ENCODE results near the gene MTFR1L. TPM values are rescaled to one million over a fixed set of nuclear protein-coding genes. Genes with fewer than 3 reads are reported as not detected.

MTFR1L gene
- polyA plus RNA-seq, 1 donor (not counting 4 experiments of a cell fraction or from before 2014, with no cell fraction given): 31.6 TPM

DNA sequence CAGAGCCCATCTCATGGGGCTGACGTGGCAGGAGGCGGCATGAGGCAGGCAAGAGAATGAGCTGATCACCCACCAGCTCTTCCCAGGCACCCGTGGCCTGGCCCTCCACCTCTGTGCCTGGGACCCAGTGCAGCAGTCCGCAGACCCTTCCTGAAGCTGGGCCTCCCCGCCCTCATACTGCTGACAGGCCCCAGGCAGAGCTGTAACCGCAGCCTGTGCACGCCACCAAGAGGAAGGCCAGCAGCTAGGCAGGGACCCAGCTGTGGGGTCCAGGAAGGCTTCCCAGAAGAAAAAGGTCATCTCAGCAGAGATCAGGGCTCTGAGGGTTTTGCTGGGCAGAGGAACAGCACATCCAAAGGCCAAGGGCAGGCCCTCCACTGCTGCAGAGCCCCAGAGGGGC lies 9.8 kb upstream of the MTFR1L start:
- Histone ChIP-seq H3K27me3 (ENCODE audit: control insufficient read depth, extremely low read depth, insufficient read depth, low read length) (no peaks in the 10 kb centered on the region), H3K36me3 (ENCODE audit: control insufficient read depth in 2 of 2, extremely low read depth in 1 of 2, insufficient read depth in 2 of 2, low read length in 2 of 2) (peaks cover 24 to 32% of the 10 kb centered on the region in 2 experiments), H2AFZ (ENCODE audit: control insufficient read depth, low read length) (no peak overlapping the region), H4K20me1 (ENCODE audit: control insufficient read depth, extremely low read depth, insufficient read depth, low read length) (no peaks in the 10 kb centered on the region), H3K79me2 (ENCODE audit: control insufficient read depth, insufficient read depth, low read length) (no peaks in the 10 kb centered on the region), H3K9me3 (ENCODE audit: control insufficient read depth, low read depth, low read length) (no peaks in the 10 kb centered on the region), H3K4me2 (ENCODE audit: control insufficient read depth, extremely low read depth, insufficient read depth, low read depth, low read length) (no peak overlapping the region), H3K9ac (ENCODE audit: control insufficient read depth, extremely low read depth, insufficient read depth, low read length) (no peak overlapping the region), H3K4me3 (ENCODE audit: control insufficient read depth in 2 of 3, extremely low read depth in 1 of 3, insufficient read depth in 2 of 3, low read depth in 1 of 3, low read length in 3 of 3) (no peak overlapping the region), H3K9me1 (ENCODE audit: control insufficient read depth, extremely low read depth, insufficient read depth, low read length) (no peaks in the 10 kb centered on the region), H3K27ac (ENCODE audit: control insufficient read depth, insufficient read depth, low read length) (no peak overlapping the region), H3K4me1 (ENCODE audit: control insufficient read depth, extremely low read depth, insufficient read depth, low read length) (no peaks in the 10 kb centered on the region)
- TF ChIP-seq, protein P1, sequence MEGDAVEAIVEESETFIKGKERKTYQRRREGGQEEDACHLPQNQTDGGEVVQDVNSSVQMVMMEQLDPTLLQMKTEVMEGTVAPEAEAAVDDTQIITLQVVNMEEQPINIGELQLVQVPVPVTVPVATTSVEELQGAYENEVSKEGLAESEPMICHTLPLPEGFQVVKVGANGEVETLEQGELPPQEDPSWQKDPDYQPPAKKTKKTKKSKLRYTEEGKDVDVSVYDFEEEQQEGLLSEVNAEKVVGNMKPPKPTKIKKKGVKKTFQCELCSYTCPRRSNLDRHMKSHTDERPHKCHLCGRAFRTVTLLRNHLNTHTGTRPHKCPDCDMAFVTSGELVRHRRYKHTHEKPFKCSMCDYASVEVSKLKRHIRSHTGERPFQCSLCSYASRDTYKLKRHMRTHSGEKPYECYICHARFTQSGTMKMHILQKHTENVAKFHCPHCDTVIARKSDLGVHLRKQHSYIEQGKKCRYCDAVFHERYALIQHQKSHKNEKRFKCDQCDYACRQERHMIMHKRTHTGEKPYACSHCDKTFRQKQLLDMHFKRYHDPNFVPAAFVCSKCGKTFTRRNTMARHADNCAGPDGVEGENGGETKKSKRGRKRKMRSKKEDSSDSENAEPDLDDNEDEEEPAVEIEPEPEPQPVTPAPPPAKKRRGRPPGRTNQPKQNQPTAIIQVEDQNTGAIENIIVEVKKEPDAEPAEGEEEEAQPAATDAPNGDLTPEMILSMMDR (optimal IDR thresholded peaks at IDR 0.05 in 1 of 3, IDR thresholded peaks at IDR 0.05 in 1 of 3, conservative IDR thresholded peaks at IDR 0.05 in 1 of 3; ENCODE audit: extremely low read depth in 1 of 3, insufficient read depth in 2 of 3, low read length in 3 of 3): no peak
- no peak for TF ChIP-seq EZH2 (IDR thresholded peaks at IDR 0.05; ENCODE audit: low read length)
- dilution Hi-C loops (cut with MboI; ENCODE audit: extremely low pct_ligation_motif_present, low sequenced_read_pairs): no loop called here
- no peak for FAIRE-seq
- no peak for DNase-seq (ENCODE audit: low read depth, low spot score)

DNA sequence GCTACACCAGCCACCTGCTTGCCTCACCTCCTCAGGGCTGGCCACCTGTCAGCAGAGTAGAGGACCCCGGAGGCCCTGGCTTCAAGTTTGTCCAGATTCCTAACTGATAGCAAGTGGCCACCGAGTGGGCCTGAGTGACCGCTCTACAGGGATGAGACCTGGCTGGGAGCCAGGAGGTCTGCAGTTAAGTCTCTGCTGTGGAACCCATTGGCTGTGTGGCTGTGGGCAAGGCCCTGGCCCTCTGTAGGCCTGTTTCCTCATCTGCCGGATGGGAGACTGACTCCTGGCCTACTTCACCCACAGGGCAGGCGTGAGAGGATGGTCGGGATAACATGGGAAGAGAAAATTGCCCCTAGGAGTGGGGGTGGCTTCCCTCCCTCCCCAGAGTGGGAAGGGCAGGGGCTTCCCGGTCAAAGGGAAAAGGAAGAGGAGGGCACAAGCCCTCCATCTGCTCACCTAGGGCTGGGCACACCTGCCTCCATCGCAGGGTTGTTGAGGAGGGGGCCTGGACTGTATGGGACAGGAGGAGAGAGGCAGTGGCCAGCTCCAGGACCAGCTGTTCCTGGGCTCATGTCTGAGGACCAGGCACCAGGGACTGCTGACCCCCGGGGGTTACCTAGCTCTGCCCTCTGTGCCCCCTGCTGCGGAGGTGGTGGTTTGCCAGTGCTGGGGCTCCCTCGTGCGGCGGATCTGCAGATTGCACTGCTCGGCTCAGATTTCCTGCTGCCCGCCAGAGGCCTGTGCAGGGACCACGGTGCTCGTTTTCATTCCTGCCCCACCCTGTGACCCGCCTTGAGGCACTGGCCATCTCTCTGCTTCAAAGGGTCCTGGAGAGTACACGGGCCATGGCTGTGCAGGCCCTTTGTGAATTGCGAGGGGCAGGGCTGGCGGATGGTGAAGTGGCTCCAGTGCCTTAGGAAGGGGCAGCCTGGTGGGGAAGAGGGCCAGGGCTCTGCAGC lies 9.1 kb upstream of the MTFR1L start:
- Histone ChIP-seq H3K27me3 (ENCODE audit: control insufficient read depth, extremely low read depth, insufficient read depth, low read length) (no peaks in the 10 kb centered on the region), H3K27ac (ENCODE audit: control insufficient read depth, insufficient read depth, low read length) (no peak overlapping the region), H3K9me1 (ENCODE audit: control insufficient read depth, extremely low read depth, insufficient read depth, low read length) (no peaks in the 10 kb centered on the region), H2AFZ (ENCODE audit: control insufficient read depth, low read length) (no peak overlapping the region), H3K4me3 (ENCODE audit: control insufficient read depth in 2 of 3, extremely low read depth in 1 of 3, insufficient read depth in 2 of 3, low read depth in 1 of 3, low read length in 3 of 3) (no peak overlapping the region), H4K20me1 (ENCODE audit: control insufficient read depth, extremely low read depth, insufficient read depth, low read length) (no peaks in the 10 kb centered on the region), H3K36me3 (ENCODE audit: control insufficient read depth in 2 of 2, extremely low read depth in 1 of 2, insufficient read depth in 2 of 2, low read length in 2 of 2) (peaks cover 24 to 28% of the 10 kb centered on the region in 2 experiments), H3K4me2 (ENCODE audit: control insufficient read depth, extremely low read depth, insufficient read depth, low read depth, low read length) (no peak overlapping the region), H3K9me3 (ENCODE audit: control insufficient read depth, low read depth, low read length) (no peaks in the 10 kb centered on the region), H3K79me2 (ENCODE audit: control insufficient read depth, insufficient read depth, low read length) (no peaks in the 10 kb centered on the region), H3K9ac (ENCODE audit: control insufficient read depth, extremely low read depth, insufficient read depth, low read length) (no peak overlapping the region), H3K4me1 (ENCODE audit: control insufficient read depth, extremely low read depth, insufficient read depth, low read length) (no peaks in the 10 kb centered on the region)
- DNase-seq (ENCODE audit: low read depth, low spot score): no peak
- dilution Hi-C loops (cut with MboI; ENCODE audit: extremely low pct_ligation_motif_present, low sequenced_read_pairs): no loop called here
- no peak for FAIRE-seq
- TF ChIP-seq, protein P1 (optimal IDR thresholded peaks at IDR 0.05 in 1 of 3, IDR thresholded peaks at IDR 0.05 in 1 of 3, conservative IDR thresholded peaks at IDR 0.05 in 1 of 3; ENCODE audit: extremely low read depth in 1 of 3, insufficient read depth in 2 of 3, low read length in 3 of 3): peak; percentile 84 to 96 (median 96)
- no peak for TF ChIP-seq EZH2 (IDR thresholded peaks at IDR 0.05; ENCODE audit: low read length)
